GM21576 (cell line): ENCODE data around the gene RARG.
"Not testable (repeated sequence)": the region's sequence is repeated elsewhere in the genome, so short reads cannot be mapped to it uniquely, and the experiment has no call there.

Source experiments
- ATAC-seq: cut with Tn5 transposase; IDR thresholded peaks from one replicate; pipeline ENCODE4 v1.9.1; 2021; ENCODE audit warnings: mild to moderate bottlenecking, moderate library complexity; ENCODE audit not compliant: unreplicated experiment

Gene RARG

GRCh38 chr12:53211476-53212381 lies 20.3 kb downstream of the RARG start:
- no peak for ATAC-seq

GRCh38 chr12:53210843-53211242 lies 21.2 kb downstream of the RARG start:
- ATAC-seq: no peak

GRCh38 chr12:53208877-53209463 lies 23.0 kb downstream of the RARG start:
- peak; percentile 37 for ATAC-seq

- no peak for ATAC-seq
These were observed 23.6 kb downstream of the RARG start for GRCh38 chr12:53208435-53208834.

DNA sequence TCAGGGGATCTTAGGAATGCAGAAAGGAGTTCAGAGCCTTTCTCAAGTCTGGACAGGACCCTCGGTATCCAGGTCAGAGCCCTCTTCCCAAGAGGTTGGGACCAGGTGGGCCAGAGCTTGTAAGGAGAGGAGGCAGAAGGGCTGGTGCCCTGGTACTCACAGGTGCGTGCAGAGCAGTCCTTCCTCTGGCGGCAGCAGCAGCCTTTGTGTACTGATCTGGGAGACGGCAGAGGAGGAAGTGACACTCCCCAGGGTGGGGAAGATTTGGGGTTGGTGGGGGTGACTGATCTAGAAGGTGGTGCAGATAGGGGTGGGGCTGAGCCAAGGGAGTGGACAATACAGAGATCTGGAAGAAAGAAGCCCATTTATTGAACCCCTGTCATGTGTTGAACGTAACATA lies 25.0 kb downstream of the RARG start, which contains the start of gene ITGB7:
Gene ITGB7, minus strand, starts transcription at position 210 of the 400 bp plus-strand sequence. CDS start 6,808 bp downstream, outside the sequence.
- peak; percentile 51 for ATAC-seq

- ATAC-seq: peak; percentile 63
These were observed 26.1 kb downstream of the RARG start for GRCh38 chr12:53205747-53206419.

DNA sequence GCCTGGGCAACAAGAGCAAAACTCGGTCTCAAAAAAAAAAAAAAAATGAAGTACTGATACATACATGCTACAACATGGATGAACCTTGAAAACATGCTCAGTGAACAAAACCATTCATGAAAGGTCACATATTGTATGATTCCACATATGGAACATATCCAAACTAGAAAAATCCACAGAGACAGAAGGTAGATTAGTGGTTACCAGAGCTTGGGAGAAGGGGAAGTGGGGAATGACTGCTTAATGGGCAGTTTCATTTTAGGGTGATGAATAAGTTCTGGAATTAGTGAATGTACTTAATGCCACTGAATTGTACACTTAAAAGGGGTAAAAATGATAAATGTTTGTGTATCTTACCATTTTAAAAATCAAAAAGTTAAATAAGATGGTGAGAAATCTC lies 27.7 kb downstream of the RARG start:
- ATAC-seq: no peak

GRCh38 chr12:53202316-53202715 lies 29.7 kb downstream of the RARG start:
- not testable (repeated sequence) for ATAC-seq

DNA sequence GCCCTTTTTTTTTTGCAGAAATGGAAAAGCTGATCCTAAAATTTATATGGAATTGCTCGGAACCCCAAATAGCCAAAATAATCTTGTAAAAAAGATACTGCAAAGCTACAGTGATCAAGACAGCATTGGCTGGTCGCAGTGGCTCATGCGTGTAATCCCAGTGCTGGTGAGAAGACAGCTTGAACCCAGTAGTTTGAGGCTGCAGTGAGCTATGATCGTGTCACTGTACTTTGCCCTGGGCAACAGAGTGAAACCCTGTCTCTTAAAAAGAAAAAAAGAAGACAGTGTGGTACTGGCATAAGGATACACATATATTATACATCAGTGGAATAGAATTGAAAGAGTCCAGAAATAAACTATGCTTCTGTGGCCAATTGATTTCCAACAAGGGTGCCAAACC lies 30.4 kb downstream of the RARG start:
- no peak for ATAC-seq

DNA sequence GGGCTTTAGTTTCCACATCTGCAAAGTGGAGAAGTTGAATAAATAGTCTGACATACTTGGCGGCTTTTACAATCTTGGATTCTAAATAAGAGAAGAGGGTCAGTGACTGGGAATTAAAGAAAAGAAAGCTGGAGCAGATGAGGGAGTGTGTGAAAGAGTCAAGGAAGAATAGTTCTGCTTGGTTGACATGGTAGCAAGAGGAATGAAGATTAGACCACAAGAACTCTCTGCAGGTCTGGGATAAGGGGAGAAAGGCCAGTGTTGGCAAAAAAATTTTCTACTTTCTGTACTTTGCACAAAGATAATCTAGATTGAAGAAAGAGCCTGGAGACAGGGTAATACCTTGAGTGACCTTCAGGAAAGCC lies 30.9 kb downstream of the RARG start:
- no peak for ATAC-seq

- peak; percentile 48 for ATAC-seq
These were observed 31.4 kb downstream of the RARG start for GRCh38 chr12:53200458-53201176.

GRCh38 chr12:53200107-53200457 lies 31.9 kb downstream of the RARG start:
- peak; percentile 20 for ATAC-seq

DNA sequence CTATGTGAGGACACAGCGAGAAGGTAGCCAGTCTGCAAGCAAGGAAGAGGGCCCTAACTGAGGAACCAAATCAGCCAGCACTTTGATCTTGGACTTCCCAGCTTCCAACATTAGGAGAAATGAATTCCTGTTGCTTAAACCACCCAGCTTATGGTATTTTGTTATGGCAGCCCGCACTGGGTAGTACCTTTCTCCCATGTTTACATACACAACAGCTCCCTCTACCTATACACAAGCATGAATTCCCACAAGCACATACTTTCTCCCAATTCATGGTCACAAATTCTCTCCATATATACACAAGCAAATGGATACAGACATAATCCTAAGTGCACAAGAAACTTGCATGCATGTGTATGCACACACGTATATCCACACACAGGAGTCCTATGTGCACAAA lies 32.3 kb downstream of the RARG start:
- no peak for ATAC-seq

- no peak for ATAC-seq
These were observed 33.4 kb downstream of the RARG start for GRCh38 chr12:53198486-53199110.

DNA sequence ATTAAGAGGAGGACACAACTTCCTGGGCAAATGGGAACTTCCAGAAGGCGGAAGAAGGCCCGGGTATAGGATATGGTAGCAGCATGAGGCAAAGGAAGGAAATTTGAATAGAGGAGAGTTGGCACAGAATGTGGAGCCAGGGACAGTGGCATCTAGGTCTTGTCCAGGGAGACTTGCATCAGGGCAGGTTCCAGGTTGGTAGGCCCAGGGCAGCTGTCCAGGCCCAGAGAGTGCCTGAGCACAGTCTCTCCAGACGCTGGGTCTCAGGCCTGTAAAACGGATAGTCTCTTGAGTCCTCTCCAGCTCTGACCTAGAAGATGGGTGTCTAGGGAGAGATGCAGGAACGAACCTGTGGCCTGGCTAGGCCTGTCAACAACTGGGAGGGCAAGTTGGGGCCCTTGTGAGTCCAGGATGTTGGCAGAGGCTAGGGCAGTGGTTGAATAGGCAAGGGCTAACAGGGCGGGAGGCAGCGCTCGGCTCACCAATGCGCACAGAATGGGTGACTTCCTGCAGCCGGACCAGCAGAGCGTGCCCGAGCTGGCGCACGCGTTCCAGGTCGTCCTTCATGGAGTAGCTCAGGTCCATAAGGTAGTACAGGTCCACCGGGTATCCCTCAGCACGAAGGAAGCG lies 34.9 kb downstream of the RARG start:
- no peak for ATAC-seq

DNA sequence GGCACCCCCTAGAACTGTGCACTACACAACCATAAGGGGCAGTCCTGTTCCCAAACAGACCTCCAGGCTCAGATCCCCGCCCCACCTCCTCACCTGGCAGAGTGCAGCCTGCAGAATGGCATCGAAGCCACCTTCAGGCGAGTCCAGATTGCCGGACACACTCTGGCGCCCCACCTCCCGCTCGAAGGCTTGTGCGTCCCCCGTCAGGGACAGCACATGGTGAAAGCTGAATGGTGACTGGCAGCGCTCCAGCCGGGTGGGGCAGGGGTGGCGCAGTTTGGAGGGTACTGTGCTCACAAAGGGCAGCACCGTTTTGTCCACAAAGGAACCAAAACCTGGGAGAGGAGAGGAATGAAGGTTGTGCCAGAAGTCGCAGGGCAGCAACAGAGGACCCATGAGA lies 35.5 kb downstream of the RARG start:
- no peak for ATAC-seq

GRCh38 chr12:53195516-53196420 lies 36.2 kb downstream of the RARG start:
- no peak for ATAC-seq

- ATAC-seq: no peak
These were observed 37.0 kb downstream of the RARG start for GRCh38 chr12:53194973-53195372.

- no peak for ATAC-seq
These were observed 37.9 kb downstream of the RARG start for GRCh38 chr12:53193985-53194716.
